H54 (cell line): ENCODE data around the gene PROS1.
"Not testable (repeated sequence)": the region's sequence is repeated elsewhere in the genome, so short reads cannot be mapped to it uniquely, and the experiment has no call there.

Experiments
- DNase-seq: peaks from one replicate; pipeline ENCODE4 v3.0.0; 2011; ENCODE audit warnings: low spot score, mixed read lengths; ENCODE audit not compliant: insufficient read length
- FAIRE-seq: peaks from 3 replicates; lab custom pipeline; 2011; peaks lifted over from hg19 to GRCh38; lab: Jason Lieb, UNC
- POLR2A ChIP-seq: IDR thresholded peaks from 2 replicates; pipeline ENCODE4 v1.6.1; 2011; ENCODE audit warnings: low read depth, mild to moderate bottlenecking, low read length

The PROS1 gene

DNA sequence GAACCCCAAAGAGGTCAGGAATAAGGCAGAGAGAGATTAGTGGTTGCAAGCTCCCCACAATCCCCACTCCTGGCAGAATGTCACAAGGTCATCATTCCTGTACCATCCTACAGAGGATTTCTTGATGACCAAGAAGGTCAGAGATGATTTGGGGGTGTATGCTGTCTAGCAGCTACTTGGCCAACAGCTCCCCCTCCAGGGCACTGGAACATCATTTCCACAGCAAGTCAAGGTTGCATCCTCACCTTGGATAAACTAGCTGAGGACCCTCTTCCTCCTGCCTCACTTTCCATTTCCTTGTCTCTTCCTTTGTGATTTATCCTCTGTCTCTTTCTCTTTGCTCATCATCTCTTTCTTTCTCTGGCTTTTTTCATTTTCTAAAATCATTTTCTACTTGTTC lies 106.3 kb downstream of the PROS1 start:
- FAIRE-seq, result no peak
- no peak for TF ChIP-seq POLR2A
- DNase-seq, result peak; percentile 4

DNA sequence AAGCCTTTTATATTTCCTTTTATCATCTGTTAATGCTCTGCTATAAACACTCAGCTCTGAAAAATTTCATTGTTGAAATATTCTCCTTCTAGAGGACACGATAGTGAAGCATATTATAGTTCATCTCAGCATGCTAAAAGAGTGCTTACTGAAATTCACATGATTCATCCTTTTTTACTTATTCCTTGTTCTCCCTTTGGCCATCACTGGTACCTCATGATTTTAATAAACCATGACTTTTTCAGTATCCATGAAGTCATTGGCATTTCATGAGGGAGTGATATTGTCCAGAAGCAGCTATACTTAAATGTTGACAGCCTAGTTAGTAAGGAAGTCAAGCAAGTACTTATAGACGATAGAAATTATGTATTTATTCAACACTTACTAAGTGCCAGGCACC lies 112.7 kb downstream of the PROS1 start:
- DNase-seq, result no peak
- no peak for FAIRE-seq
- no peak for TF ChIP-seq POLR2A

DNA sequence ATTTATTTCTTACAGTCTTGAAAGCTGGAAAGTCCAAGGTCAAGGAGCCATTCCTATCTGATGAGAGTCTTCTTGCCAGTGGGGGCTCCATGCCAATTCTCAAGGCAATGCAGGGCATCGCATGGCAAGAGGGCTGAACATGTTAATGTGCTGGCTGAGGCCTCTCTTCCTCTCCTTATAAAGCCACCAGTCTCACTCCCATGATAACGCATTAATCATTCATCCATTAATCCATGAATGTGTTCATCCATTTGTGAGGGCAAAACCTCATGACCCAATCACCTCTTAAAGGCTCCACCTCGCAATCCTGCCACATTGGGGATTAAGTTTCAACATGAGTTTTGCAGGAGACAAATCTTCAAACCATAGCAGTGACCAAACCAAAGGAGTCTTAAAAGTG lies 118.3 kb downstream of the PROS1 start:
- DNase-seq, result no peak
- no peak for FAIRE-seq
- TF ChIP-seq POLR2A, result no peak

DNA sequence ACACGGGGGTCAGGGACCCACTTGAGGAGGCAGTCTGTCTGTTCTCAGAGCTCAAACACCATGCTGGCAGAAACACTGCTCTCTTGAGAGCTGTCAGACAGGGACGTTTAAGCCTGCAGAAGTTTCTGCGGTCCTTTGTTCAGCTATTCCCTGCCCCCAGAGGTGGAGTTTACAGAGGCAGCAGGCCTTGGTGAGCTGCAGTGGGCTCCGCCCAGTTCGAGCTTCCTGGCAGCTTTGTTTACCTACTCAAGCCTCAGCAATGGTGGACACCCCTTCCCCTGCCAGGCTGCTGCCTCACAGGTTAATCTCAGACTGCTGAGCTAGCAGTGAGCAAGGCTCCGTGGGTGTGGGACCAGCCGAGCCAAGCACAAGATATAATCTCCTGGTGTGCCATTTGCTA lies 121.5 kb downstream of the PROS1 start:
- not testable (repeated sequence) for FAIRE-seq, DNase-seq

DNA sequence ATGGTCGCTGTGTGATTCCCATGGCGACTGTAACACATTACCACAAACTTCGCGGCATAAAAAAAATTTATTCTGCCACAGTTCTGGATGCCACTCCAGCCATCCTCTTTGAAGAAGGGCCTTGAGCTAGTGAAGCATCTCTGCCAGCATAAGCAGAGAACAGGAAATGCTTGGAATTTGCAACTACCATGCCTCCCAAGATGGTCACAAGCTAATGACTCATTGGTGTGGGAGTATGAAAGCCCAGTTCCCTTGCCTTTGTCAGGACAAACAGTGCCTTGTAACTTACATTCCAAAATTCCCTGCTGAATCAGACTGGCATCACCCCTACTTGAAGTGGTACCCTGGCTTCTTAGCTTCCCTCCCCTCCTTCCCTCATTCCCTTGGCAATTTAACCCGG lies 129.7 kb downstream of the PROS1 start:
- no peak for TF ChIP-seq POLR2A
- peak; percentile 100 for FAIRE-seq
- peak; percentile 11 for DNase-seq

DNA sequence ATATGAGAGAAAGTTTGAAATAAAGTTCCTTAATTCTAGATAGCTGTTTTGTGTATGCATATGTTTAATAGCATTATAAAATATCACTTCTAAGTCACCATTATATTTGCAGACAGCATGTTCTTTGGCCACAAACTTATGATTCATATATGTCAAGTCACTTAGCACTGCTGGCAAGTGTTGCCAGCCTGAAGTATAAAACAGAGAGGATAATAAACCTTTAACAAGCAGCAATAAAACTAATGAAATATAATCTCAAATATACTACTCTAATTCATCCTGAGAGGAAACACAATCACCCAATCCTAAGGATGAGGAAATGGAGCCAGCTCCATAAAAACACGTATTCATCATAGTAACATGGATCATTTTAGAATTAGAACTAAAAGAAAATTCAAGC lies 134.5 kb downstream of the PROS1 start:
- FAIRE-seq, result peak; percentile 93
- not testable (repeated sequence) for DNase-seq
